Stimulated activated CD4-positive, alpha-beta T cell treated with anti-CD3 and anti-CD28 coated beads, Interleukin-2, amount 100 ng/mL, for 48 hours (primary cell): ENCODE data around the gene MAFF.
"Not testable (repeated sequence)": the region's sequence is repeated elsewhere in the genome, so short reads cannot be mapped to it uniquely, and the experiment has no call there.

Experiments
- DNase-seq, 2 donors: peaks; one replicate each; pipeline ENCODE4 v3.0.0-alpha.2; 2020

Gene MAFF

DNA sequence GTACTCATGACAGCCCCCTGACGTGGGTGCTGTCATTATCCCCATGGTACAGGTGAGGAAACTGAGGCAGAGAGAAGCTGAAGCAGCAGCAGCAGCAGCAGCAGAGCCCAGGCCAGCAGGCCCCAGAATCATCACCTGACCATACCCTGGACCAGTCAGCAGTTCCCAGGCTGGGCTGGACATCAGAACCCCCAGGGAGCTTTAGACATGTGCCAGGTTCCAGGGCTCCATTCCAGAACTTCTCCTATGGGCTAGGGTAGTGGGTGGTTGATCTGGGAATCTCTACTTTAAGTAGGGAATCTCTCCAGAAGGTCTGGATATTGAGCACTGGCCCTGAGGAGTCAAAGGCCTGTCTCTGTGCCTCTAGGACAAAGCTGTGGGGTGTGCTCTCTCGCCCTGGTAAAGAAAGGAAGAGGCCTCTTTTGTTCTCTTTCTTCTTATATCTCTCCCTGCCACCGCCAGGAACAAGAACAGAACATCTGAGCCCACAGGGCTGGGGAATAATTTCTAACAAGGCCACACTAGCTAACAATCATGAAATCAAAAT is 26.6 kb downstream of the MAFF start:
- no peak for DNase-seq

DNA sequence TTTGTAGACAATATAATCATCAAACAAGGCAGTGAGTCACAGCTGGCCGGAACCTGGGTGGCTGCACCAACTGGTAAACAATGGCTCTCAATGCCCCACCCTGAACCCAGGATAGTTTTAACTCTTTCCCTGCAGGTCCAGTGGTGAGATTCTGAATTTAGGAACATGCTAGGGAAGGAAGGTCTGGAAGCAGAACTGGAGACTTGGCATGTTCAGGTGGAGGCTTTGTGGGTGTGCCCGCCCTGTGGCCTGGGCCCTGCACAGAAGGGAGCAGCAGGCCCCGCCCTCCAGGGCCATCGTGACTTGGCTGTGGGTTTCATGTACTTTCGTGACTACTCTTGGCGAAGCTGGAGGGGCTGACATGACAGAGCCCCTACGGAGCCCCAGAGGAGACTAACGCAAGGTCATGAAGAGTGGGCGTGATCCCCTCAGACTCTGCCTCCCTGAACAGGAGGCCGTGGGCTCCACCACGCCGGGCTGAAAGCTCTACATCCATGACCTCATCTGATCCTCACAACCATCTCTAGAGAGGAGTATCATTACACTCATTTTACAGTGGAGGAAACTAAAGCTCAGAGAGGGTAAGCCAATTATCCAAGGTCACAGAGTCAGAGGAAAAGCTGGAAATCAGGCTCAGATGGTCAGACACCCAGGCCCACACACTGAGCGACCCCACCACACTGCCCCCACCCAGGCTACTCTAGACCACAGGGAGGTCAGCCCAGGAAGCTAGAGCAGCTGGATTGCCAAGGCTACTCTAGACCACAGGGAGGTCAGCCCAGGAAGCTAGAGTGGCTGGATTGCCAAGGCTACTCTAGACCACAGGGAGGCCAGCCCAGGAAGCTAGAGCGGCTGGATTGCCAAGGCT is 27.3 kb downstream of the MAFF start:
- DNase-seq: no peak

DNA sequence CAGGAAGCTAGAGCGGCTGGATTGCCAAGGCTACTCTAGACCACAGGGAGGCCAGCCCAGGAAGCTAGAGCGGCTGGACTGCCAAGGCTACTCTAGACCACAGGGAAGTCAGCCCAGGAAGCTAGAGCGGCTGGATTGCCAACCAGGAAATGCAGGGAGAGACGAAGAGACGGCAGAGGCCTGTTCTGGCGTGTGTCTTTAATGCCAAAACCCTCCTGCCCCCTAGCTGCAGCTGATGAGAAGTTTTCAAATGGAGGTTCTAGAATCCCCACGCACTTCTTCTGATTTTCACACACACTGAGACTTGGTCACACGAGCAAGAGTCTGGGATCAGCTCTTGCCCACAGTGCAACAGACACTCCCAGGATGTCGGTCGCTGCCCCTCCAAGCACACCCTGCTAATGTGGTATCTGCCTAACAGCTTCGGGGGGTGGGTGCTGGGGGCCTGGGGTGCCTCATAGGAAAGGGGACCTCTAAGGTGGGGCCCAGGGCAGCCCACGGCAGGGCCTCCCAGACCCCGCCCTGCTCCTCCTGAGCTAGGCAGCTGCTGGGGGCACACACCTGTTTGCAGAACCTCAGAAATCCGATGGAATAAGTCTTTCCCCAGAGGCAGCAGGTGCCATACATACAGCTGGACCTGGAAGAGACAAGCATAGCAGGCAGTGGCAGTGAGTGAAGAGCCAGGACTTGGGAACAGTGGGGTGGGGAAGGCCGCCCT is 28.5 kb downstream of the MAFF start:
- peak; percentile 16 to 30 for DNase-seq

DNA sequence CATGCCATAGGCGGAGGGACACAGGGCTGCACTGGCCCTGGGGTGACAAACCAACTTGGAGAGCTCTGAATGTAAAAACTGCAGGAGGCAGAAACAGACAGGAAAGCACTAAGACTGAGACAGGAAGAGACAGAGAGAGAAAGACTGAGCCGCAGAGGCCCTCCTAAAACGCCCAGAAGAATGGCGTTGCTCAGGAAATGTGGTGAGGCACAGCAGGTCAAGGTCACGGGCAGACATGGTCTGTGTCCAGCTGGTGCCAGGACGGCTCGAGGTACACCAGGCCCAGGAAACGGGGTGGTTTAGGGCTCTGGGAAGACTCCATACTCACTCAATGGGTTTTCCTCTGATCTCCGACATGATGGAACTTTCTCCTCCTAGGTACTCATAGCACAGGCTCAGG is 29.1 kb downstream of the MAFF start:
- DNase-seq: no peak

DNA sequence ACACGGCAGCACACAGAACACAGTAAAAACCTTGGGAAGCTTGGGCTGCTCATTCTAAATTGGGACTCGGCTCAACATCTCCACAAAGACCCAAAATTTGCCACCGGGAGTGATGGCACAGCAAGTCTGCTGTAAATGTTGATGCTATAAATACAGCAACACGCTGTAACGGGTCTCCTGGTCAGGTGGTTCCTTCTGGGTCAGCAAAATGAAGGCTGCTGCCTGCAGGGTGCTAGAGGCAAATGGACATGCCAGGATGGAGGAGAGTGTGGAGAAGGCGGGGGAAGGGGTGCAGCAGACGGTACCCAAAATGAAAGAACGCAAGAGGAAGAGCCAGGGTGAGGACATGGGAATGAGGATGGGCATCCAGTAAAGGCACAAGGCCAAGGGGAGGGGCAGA is 30.4 kb downstream of the MAFF start:
- DNase-seq: no peak

DNA sequence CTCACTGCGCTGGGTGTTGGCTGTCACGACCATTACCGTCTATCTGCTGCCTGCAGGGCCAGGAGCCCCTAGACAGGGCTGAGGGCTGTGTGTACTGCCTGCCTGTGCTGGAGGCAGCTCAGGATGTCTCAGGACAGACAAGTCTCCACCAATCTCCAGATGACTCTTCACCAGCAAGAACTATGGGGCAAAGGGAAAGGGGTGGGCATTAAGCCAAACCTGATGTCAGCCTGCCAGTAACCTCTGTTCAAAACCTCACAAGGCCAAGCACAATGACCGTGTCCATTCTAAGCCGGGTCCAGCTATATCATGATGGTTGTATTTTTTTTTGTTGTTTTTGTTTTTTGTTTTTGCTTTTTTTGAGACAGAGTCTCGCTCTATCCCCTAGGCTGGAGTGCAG is 31.6 kb downstream of the MAFF start:
- DNase-seq: no peak

DNA sequence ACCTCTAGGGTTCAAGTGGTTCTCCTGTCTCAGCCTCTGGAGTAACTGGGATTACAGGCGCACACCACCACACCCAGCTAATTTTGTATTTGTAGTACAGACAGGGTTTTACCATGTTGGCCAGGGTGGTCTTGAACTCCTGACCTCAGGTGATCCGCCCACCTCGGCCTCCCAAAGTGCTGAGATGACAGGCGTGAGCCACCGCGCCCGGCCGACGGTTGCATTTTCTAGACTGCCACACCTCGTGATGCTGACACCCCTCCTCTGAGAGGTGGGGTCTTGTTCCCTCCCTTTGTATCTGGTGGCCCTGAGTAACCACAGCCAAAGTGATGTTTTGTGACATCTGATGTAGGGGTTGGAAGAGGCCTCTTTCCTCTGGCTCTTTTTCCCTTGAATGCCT is 32.1 kb downstream of the MAFF start:
- not testable (repeated sequence) for DNase-seq

DNA sequence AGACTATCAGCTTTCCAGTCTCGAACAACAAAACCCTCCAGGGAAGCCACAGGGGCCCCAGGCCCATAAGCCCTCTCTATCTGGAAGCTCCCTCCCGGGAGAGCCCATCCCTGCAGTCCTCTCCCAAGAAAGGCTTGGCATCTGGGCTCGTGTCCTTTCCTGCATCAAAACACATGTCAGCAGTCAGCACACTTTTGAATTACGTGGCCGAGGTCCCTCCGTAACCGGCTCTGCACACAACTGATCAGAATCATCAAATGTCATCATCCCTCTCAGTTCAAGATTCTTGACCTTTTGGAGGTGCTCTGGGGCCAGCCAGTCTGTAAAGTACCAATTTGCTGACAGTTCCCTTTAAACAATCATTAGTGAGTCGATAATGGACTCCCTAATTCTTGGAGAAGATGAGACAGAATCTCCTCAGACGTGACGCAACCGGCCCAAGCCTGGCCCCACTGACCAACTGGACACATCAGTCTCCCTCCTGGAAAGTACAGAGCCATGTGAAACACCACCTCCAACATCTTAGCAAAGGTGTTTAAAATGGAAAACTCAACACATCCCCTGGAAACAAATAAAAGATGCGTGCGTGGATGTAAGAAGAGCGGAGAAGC is 33.6 kb downstream of the MAFF start:
- no peak for DNase-seq

DNA sequence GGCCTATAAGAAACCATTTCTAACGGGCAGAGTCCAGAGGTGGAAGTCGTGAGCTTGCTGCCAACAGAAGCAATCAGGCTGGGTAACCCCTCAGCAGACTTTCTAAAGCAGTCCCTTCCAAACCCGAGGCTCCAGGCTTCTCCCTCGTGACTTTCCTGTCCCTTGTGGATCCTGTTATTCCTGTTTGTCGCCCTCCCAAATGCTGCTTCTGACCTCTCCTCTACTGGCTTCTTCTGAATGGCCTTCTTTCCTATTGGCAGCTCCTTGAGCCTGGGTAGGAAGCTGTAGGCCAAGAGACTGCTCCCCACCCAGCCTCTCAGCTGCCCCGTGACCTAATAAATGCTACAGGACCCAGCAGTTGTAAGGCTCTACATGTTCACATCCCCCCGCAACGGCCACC is 35.0 kb downstream of the MAFF start:
- no peak for DNase-seq

DNA sequence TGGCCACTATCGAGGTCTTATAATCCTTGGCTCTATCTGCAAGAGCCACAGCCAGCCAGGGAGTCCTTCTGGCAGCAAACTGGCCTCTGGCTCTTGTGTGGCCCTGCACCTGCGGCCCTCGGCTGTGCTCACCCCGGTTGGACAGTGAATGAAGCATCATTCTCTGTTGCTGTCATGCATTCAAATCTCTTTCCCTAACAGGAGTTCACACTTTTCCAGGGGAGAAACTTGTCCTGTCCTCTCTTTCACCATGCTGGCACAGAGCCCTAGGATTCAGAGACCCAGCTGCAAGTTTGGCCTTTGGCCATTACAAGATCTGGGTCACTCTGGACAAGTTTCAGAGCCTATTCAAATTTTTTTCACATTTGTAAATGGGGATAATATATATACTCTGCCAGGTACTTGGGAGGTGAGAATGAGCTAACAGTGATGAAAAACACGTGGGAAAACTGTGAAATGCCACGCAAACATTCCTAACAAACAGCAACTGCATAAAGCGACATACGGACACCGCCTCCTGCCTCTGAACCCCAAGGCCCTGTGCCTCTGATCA is 36.8 kb downstream of the MAFF start:
- DNase-seq: no peak

DNA sequence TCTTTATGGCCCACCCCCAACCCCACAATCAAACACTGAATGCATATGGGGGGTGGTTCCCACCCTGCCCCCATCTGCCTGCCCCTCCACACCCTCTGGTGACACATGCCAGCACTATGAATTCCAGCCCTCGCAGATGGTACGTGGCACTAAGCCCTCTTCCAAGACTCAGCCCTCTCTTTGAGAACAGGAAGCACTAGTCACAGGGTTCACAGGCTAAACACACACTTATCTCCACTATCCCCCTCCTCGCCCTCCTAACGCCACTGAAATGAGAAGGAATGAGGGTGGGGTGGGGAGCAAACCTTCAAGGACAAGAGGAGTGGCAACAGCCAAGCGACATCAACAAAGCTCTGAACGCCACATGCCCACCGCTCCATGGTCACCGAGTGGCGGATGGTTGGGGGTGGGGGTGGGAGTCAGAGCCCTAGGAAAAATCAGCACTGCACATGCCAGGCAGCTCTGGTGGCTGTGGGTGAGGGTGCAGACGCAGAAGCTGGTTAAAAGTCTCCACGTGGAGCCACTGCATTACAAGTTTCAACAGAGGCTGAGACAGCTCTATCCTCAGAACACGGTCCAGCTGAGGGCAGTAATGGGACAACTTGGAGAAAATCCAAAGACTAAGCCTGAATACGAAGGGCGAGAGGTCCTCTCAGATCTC is 37.4 kb downstream of the MAFF start:
- no peak for DNase-seq

DNA sequence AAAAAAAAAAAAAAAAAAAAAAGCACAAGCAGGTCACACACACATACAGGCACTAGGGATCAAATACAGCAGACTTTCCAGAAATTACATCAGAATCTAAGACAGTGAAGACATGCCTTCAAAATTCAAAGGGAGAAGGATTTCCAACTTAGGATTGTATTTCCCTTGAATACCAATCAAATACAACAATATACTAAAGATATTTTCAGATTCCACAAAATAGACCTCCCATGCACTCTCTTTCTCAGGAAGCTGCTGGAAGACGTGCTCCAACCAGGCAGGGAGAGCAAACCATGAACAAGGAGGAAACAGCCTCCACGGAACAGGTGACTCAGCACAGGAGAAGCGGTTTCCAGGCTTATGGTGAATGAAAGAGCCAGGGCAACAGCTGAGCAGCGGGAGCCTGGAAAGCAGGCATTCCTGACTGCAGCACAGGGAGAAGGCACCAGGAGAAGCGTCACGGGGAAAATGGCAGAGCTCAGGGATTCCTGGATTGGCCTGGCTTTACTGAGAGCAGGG is 39.0 kb downstream of the MAFF start:
- DNase-seq: no peak

DNA sequence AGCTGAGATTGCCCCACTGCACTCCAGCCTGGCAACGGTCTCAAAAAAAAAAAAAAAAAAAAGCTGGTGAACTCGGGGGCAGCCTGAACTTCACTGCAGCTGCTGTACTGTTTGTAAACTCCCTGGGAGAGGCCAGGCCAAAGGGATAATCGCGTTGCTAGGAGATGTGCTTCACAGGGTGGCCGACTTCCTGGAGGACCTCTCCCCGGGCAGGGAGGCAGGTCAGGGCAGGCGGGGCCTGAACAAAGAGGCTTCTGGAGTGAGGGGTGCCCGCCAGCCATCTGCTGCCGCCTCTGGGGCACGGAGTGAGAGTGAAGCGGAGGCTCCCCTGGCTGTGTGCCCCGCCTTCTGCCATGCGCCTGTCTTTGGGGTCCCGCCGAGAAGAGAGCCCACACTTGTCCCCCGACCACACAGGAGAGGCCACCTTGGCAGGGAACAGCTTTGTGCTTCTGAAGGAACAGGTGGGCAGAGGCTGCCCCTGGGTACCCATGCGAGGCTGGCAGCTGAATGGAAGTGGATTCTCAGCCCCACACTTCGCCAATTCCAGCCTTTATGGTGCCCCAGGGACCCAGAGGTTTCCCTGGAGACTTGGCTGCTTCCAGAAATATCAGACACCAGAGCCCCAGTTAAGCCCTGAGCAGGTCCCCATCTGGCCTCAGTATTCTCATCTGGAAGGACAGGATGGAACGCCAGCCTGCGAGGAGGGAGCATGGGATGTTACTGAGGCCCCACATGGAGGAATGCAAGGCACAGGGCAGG is 41.4 kb downstream of the MAFF start:
- DNase-seq: no peak

DNA sequence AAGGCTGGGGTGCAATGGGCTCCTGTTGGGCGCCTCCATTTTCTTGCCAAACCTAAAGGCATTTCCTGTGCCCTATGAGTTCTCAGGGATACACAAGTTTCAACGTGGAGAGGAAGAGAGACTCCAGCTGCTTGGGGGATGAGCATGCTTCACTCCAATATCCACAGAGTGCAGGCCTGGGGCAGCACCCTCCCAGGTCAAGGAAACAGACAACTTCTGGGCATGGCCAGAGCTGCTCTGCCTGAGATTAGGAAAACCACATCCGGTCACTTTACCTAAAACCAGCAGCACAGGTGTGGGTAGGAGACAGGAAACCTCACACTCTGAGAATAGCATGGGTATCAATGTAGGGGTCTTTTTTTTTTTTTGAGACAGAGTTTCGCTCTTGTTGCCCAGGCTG is 42.3 kb downstream of the MAFF start:
- DNase-seq: no peak

DNA sequence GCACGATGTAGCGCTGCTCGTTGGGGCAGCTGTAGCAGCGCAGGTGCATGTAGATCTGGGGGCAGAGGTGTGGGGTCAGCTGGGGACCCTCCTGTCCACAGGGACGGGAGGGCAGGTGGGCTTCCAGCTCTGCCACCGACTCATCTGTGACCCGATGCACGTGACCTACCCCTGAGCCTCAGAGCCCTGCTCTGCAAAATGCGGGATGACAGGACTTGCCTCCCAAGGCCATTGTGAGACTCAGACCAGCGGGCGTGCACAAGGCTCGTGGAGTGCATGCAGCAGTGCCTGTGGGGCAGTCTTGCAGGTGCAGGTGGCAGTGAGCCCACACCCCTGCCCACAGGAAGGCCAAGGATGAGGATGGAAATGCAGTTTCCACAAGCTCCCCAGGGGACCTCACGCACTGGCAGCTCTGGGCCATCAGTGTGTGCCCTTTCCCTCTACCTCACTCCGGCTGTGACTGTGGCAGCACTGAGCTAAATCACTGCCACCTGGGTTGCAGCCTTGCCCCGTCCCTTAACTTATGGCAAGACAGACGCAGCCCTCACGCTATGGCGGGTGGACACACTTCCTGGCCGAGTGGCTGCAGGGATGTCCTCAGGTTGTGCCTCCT is 44.4 kb downstream of the MAFF start:
- no peak for DNase-seq

DNA sequence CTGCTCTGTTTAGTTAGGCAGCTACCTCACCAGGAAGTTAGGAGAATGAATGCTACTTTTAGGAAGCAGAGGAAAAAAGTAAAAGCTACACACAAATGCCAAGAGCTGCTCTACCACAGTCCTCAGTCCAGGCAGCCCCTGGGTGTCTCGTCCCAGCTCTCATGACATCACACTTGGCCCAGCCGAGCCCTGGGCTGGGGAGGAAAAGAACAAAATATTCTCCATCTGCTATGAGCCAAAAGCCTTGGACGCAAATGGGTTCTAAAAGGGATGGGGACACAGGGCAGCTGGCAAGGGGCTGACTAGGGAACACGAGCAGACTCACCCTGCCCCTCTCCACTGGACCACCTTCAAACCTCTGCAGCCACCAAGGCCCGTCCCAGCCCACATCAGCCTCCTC is 44.9 kb downstream of the MAFF start:
- DNase-seq: no peak

DNA sequence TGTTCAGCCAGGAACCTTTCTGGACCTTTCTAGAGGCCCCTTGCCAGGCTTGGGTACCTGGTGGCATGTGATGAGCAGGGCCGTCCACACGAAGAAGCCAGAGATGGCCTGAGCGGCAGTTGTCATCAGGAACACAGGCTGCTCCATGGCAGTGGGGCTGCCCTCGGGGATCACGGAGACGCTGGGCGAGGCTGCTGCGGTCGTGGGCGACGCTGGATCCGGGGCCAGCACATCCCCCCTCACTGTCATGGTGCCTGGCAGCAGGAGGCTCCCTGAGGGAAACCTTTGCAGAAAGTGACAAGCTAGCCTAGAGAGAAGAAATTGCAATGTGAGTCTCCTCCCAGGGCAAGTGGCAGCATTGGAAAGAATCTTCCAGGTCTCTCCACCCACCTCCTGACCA is 45.9 kb downstream of the MAFF start:
- no peak for DNase-seq

DNA sequence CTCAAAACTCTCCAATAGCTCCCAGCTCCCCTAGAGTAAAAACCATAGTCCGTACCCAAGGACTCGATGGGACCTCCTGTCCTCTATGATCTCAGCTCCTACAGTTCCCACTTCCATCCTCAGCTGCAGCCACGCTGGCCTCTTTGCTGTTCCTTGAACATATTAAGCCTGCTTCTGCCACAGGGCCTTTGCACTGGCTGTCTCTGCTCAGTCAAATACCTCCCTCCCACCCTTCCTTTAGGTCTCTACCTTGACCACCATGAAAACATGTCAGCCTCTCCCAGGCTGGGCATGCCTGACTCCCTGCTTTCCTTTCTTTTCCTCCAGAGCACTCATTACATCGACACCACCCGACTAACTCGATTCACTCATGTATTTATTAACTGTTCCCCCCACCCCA is 46.5 kb downstream of the MAFF start:
- DNase-seq: no peak

DNA sequence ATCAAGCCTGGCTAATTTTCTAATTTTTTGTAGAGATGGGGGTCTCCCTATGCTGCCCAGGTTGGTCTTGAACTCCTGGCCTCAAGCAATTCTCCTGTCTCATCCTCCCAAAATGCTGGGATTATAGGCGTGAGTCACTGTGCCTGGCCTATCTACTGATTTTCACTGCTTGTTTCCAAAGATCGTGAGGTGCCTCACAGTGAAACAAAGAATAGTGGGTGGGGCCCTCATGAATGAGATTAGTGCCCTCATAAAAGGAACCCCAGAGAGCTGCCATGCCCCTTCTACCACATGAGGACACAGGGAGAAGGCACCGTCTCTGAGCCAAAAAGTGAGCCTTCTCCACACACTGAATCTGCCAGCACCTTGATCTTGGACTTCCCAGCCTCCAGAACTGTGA is 47.5 kb downstream of the MAFF start:
- DNase-seq: no peak

DNA sequence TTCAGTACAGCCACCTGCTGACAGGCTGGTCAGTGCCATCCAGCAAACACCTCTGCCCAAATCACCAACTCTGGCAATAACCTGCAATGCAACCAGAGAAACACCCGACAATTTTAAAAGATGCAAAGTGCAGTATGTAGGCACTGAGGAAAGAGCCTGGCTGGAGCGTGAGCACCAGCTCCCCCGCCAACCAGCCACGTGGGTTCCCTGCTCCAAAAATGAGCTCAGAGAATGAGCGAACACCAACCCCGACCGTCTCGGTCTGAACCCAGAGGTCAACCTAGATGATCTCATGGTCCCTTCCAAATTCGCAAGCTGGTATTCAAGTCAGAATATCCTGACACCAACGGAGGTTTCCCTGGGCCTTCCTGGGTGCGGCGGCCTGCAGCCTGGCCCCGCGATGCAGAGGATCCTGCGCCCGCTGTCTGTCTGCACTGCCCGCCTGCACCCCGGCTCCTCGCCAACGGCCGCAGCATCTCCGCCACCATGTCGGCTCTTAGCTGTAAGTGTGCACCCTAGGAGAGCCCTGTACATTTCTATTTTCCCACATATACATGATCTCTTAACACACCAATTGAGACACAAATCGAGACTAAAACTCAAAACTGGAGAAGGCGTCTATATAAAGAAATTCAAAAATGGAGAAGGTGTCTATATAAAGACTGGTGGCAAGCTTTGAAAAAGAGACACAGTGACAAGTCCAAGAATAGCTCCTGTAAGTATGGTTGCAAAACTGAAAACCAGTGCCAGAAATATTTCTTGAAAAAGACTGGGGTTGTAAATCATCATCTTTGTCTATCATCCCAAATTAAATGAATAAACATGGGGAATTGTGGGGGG is 48.2 kb downstream of the MAFF start:
- no peak for DNase-seq
